Tibial artery (tissue), 4 donors: ENCODE measurements around the gene DOCK1.

ENCODE experiments used
- DNase-seq, 2 donors: peaks; one replicate each; pipeline ENCODE4 v3.0.0-alpha.2; 2019
- H3K27ac ChIP-seq, 2 donors: fragments of 200-600 bp; sonication (generic) in 1 of 2; 1 replicate in 1 of 2; 2 replicates in 1 of 2; pipeline ENCODE4 v1.5.1; 2018 to 2019; ENCODE audit warnings: mild to moderate bottlenecking in 1 of 2
- H3K27me3 ChIP-seq, 2 donors: fragments of 200-600 bp; sonication (generic) in 1 of 2; one replicate each; pipeline versions ENCODE4 v1.5.1 to v1.6.0; 2016 to 2019
- H3K36me3 ChIP-seq, 3 donors: fragments of 200-600 bp; sonication (generic) in 2 of 3; one replicate each; pipeline ENCODE4 v1.5.1; 2016 to 2019; ENCODE audit warnings: mild to moderate bottlenecking in 2 of 3
- H3K4me1 ChIP-seq, 4 donors: fragments of 200-600 bp; sonication (generic) in 2 of 4; 1 replicate in 3 of 4; 2 replicates in 1 of 4; pipeline ENCODE4 v1.5.1; 2016 to 2019
- H3K4me3 ChIP-seq, 2 donors: fragments of 200-600 bp; sonication (generic) in 1 of 2; 1 replicate in 1 of 2; 2 replicates in 1 of 2; pipeline ENCODE4 v1.5.1; 2018 to 2019; ENCODE audit warnings: mild to moderate bottlenecking in 2 of 2
- H3K9me3 ChIP-seq, 3 donors: fragments of 200-600 bp; sonication (generic) in 1 of 3; one replicate each; pipeline ENCODE4 v1.5.1; 2016 to 2019
- intact Hi-C: fragments of 100-400 bp; cut with DNase I; formaldehyde crosslinking; loops from one replicate; pipeline ENCODE4 v1.15.0; 2023; ENCODE audit warnings: low total_unique reads
- TF ChIP-seq, protein P1 (sequence below), 2 experiments: fragments of 200-600 bp in 1 of 2; fragments of 450-650 bp in 1 of 2; IDR thresholded peaks; one replicate each; pipeline ENCODE4 v1.5.1; 2017 to 2019; ENCODE audit warnings: antibody characterized with exemption in 2 of 2, mild to moderate bottlenecking in 1 of 2, moderate library complexity in 1 of 2

Gene DOCK1

DNA sequence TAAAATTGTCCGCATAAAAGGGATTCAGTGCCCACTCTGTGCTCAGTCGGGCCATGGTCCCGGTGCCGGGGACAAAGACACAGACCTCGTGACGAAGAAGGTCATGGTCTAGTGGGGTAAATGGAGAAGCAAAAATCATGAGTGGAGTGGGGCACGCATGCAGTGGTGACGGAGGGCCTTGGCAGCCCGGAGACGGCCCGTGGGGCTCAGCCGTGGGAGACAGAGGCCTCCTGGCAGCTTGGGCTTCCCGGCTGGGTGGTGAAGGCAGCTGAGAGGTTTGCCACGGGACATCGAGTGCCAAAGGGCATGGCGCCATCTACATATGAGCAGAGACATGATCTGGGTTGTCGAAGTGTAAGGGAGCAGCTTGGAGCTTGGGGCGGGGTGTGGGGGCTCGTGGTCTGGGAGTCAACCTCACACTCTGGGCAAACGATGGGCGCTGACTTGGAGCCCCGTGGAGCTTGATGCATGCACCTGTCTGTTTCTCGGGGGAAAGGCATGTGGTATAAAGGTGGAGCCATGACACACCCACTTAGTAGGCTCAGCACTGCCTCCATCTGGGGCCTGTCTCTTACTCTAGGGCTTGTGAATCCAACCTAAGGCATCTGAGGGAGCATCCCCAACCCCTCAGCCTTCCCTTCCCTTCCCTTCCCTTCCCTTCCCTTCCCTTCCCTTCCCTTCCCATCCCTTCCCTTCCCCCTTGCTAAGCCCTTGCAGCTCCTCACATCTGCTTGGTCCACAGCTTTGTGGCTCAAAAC is 442.2 kb downstream of the DOCK1 start:
- Histone ChIP-seq H3K36me3 (peaks cover 32 to 42% (median 36%) of the 10 kb centered on the region in 3 donors), H3K27ac (no peak overlapping the region), H3K4me3 (no peak overlapping the region), H3K4me1 (no peaks in the 10 kb centered on the region), H3K9me3 (no peaks in the 10 kb centered on the region), H3K27me3 (no peaks in the 10 kb centered on the region)
- intact Hi-C loops = no loop called here
- TF ChIP-seq, protein P1, sequence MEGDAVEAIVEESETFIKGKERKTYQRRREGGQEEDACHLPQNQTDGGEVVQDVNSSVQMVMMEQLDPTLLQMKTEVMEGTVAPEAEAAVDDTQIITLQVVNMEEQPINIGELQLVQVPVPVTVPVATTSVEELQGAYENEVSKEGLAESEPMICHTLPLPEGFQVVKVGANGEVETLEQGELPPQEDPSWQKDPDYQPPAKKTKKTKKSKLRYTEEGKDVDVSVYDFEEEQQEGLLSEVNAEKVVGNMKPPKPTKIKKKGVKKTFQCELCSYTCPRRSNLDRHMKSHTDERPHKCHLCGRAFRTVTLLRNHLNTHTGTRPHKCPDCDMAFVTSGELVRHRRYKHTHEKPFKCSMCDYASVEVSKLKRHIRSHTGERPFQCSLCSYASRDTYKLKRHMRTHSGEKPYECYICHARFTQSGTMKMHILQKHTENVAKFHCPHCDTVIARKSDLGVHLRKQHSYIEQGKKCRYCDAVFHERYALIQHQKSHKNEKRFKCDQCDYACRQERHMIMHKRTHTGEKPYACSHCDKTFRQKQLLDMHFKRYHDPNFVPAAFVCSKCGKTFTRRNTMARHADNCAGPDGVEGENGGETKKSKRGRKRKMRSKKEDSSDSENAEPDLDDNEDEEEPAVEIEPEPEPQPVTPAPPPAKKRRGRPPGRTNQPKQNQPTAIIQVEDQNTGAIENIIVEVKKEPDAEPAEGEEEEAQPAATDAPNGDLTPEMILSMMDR (IDR thresholded peaks at IDR 0.05) = no peak
- no peak for DNase-seq

DNA sequence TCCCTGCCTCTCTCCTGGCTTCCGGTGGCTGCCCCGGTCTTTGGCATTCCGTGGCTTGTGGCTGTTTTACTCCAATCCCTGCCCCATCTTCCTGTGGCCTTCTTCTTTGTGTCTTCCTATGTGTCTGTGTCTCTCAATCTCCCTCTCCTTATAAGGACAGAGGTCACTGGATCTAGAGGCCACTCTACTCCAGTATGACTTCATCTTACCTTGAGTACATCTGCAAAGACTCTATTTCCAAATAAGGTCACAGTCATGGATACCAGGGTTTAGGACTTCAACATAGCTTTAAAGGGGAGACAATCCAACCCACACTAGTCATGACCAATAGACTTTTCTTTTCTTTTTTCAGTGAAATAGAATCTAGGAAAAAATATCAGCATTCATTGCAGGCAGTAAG is 444.5 kb downstream of the DOCK1 start:
- no peaks in the 10 kb centered on the region for H3K4me1 ChIP-seq
- intact Hi-C loops = no loop called here
- no peaks in the 10 kb centered on the region for H3K27me3 ChIP-seq
- no peak overlapping the region for H3K4me3 ChIP-seq
- no peak overlapping the region for H3K27ac ChIP-seq
- H3K36me3 ChIP-seq = peaks cover 17 to 35% (median 22%) of the 10 kb centered on the region in 3 donors
- DNase-seq = no peak
- no peaks in the 10 kb centered on the region for H3K9me3 ChIP-seq
- TF ChIP-seq, protein P1 (IDR thresholded peaks at IDR 0.05) = no peak

DNA sequence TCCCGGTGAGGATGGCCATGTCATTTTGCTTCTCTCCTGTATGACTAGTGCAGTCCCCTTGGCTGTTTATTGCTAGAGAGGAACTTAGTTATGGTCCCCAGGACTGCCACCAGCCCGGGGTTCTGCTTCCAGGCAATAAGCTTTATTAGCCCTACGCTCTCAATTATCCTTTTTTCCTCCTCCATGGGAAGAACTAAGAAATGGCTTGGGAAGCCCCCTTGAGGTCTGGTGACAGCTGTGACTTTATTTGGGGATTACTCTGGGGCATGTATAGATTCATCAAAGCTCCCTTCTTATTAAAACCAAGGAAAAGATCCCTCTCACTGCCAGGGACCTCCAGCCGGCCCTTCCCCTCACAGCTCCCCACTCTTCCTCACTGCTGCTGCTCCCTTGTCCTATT is 446.3 kb downstream of the DOCK1 start:
- no peak overlapping the region for H3K4me3 ChIP-seq
- DNase-seq = no peak
- H3K27ac ChIP-seq = no peak overlapping the region
- H3K4me1 ChIP-seq = no peaks in the 10 kb centered on the region
- H3K9me3 ChIP-seq = no peaks in the 10 kb centered on the region
- H3K36me3 ChIP-seq = peaks cover under 1 to 33% (median 10%) of the 10 kb centered on the region in 3 donors
- intact Hi-C loops = no loop called here
- no peaks in the 10 kb centered on the region for H3K27me3 ChIP-seq
- TF ChIP-seq, protein P1 (IDR thresholded peaks at IDR 0.05) = no peak

DNA sequence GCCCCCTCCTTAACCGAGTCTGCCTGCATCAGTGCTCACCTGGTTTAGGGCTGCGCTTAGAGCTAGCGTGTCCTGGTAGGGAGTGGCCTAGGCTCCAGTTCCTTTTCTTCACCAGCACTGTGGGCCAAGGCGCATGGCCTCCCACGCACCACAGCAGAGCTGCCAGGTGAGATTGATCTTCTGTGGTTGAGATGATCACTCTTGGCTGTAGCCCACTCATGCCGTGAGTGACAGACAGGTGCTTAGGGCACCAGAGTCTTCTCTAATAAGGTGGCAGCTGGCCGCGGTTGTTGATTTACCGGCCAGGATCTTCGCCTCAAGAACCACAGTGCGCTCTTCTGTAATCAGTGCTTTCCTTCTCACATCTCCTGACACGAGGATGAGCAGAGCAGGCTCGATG is 448.3 kb downstream of the DOCK1 start:
- TF ChIP-seq, protein P1 (IDR thresholded peaks at IDR 0.05) = no peak
- intact Hi-C loops = no loop called here
- no peak overlapping the region for H3K27ac ChIP-seq
- H3K27me3 ChIP-seq = no peaks in the 10 kb centered on the region
- no peaks in the 10 kb centered on the region for H3K9me3 ChIP-seq
- peaks cover 0 to 29% (median 5%) of the 10 kb centered on the region in 3 donors for H3K36me3 ChIP-seq
- H3K4me1 ChIP-seq = peaks cover 0 to 7% (median 0%) of the 10 kb centered on the region in 4 donors
- DNase-seq = no peak
- H3K4me3 ChIP-seq = no peak overlapping the region

DNA sequence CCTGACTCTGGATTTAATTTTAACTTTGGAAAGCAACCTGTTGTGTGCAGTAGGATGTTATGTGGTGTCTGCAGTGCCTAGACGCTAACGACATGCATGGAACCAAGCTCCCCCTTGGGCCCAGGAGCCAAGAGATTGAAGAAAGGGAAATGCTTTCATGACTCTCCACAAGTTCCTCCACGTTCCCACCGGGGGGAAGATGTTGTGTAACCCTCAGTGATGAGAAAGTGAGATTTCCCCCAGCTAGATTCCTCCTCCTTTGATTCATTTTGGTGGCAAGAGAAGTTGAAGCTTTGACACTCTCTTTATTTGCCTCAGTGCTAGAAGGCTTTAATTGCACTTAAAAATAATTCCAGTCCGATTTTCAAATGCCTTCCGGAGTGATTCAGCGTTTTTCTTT is 449.0 kb downstream of the DOCK1 start:
- Histone ChIP-seq H3K27ac (no peak overlapping the region), H3K4me1 (peaks cover 0 to 7% (median 0%) of the 10 kb centered on the region in 4 donors), H3K4me3 (no peak overlapping the region), H3K27me3 (no peaks in the 10 kb centered on the region), H3K9me3 (no peaks in the 10 kb centered on the region), H3K36me3 (peaks cover 0 to 29% (median 5%) of the 10 kb centered on the region in 3 donors)
- intact Hi-C loops = no loop called here
- TF ChIP-seq, protein P1 (IDR thresholded peaks at IDR 0.05) = no peak
- no peak for DNase-seq
